GM18526 (cell line): ENCODE results near the gene NR4A1.

Experiments used
- POLR2A ChIP-seq: IDR thresholded peaks from 3 replicates; pipeline ENCODE4 v1.6.1; 2011; ENCODE audit not compliant: insufficient read length; ENCODE audit errors: extremely low read depth

Gene NR4A1

DNA sequence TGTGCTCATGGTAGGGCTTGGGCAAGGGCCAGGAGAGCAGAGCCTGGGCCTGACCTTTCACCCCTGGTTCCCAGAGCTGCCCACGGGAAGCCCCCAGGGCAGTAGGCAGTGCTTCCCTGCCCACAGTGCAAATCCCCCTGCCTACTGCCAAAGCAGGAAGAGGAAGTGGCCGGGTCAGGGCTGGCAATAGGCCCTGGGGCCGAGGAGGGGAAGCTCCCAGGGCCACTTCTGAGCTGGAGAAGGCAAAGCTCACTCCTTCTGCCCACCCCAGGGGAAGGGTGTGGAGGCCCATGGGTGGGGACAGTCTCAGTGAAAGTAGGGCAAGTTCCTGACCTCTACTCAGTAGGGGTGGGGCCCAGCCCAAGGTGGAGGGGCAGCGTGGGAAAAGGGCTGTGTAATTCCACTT, 5.4 kb upstream of the NR4A1 start:
- TF ChIP-seq POLR2A = no peak

DNA sequence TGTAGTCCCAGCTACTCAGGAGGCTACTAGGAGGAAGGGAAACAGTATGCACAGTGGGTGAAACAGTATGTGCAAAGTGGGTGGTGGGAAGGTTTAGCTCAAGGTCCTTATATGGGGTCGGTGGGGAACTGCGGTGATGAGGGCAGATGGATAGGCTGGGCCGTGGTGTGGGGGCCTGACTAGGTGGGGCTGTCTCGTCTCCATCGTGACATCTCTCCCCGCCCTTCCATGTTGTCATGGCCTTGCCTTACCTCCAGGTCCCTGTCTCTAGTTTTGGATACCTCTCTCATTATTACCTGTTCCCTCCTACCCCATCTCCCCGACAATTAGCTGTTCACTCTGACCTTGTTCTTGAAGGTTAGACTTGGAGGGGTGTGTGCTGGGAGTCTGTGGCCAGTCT, 4.4 kb upstream of the NR4A1 start:
- no peak for TF ChIP-seq POLR2A

DNA sequence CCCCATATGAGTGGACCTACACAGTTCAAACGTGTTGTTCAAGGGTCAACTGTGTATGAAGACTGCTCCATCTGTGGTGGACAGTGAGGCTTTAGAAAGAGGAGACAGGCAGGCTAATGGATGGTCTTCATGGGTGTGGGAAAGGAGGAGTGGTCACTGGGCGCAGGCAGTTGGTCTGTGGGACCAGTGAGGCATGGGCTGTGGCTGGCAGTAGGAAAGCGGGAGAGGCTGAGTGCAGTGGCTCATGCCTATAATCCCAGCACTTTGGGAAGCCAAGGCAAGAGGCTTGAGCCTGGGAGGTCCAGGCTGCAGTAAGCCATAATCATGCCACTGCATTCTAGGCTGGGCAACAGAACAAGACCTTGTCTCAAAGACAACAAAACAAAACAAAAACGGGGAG, 2.0 kb upstream of the NR4A1 start:
- TF ChIP-seq POLR2A = no peak

DNA sequence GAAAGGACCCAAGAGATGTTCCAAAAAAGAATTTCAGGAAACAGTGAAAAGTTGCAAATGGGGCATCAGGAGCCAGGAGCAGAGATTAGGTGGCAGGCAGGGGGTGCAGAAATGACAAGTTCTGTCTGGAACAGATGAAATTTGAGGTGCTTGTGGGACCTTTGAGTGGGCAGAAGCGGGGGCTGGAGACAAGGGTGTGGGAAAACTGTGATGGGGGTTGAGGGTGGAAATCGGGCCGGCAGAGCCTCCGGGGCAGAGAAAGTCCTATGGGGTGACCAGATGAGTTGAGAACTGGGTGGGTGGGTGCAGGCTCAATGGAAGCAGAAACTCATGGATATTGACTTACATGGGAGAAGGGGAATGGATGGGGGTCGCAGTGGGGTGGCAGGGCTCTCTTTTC, 1.6 kb upstream of the NR4A1 start:
- TF ChIP-seq POLR2A = no peak

DNA sequence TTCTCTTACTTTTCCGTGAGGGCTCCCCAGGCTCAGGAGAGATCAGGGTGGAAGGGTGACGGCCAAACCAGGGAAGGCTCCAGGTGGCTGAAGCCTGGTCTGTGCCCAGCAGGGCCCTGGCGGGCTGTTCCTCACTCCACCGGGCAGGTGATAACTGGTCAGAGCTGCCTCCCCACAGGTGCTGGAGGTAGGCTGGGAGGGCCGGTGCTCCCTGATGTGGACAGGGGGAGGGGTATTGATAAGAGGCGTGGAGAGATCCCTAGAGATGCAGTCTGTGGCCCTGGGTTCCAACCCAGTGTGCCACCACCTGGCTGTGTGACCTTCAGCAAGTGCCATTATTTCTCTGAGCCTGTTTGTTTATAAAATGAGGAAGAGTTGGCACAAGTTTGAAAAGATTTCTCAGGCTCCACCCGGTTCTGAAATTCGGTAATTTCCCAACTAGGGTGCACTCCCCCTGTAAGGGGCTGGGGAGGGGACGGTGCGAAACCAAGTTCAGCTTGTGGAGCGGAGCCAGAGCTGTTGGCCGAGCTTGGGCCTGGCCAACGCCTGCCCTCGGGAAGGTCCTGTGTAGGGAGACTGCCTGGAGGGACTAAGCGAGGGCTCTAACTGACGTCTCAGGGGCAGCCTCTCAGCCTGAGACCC, 1.0 kb upstream of the NR4A1 start:
- TF ChIP-seq POLR2A = peak; percentile 15

DNA sequence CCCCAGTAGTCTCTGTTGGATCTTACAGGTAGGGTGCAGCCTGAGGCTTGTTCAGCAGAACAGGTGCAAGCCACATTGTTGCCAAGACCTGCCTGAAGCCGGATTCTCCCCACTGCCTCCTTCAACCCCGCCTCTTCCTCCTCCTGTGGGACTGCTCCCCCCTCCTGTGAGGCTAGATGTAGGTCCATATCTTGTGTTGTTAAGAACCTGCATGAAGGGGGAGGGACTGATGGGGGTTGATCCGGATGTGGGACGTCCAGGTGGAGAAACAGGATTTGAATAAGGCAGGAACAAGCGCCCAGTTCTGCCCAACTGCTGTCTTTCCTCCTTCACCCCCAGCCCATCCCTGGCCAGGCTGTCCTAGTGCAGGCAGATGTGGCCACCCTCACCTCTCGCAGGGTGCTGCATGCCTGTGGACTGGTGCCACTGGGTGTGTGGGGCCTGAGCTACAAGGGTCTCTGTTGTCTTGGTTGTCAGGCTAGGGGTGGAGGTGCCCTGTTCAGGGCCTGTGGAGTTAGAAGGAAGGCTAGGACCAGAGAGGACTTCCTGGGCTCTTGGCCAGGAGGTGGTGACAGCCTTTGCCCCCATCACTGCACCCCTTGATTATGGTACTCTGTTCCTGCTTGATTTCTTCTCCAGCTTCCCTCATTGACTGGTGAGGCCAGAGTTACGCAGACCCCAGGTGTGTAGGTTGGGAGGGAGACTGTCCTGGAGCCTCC, 1.4 kb downstream of the NR4A1 start:
- no peak for TF ChIP-seq POLR2A

DNA sequence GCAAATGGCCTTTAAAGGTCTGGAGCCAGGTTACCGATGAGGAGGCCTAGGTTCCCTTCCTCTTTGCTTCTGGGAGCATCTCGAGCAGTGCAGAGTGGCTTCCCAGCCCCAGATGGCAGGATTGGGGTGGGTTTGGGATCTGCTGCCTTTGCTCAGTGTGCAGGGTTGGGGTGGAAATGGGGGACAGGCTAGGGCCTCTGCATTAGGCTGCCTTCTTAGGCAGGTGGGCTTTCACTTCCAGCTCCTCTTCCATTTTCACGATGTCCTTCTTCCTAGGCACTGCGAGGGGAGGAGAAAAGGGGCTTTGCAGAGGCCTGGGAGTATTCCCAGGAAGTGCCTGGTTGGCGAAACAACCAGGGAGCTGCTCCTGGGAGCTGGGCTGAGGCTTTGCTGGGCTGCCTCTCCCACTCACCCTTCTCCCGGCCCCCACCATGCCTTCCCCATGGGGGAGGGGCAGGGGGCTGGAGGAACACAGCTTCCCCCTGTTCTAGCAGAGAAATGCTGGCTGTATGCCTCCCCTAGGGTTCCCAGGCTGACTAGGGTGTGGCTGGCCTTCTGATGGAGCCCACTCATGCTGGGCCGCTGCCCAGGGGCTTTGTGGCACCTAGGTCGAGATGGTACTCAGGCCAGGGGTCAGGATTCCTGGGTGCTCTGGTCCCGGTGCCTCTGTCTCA, 2.4 kb downstream of the NR4A1 start:
- TF ChIP-seq POLR2A = no peak

DNA sequence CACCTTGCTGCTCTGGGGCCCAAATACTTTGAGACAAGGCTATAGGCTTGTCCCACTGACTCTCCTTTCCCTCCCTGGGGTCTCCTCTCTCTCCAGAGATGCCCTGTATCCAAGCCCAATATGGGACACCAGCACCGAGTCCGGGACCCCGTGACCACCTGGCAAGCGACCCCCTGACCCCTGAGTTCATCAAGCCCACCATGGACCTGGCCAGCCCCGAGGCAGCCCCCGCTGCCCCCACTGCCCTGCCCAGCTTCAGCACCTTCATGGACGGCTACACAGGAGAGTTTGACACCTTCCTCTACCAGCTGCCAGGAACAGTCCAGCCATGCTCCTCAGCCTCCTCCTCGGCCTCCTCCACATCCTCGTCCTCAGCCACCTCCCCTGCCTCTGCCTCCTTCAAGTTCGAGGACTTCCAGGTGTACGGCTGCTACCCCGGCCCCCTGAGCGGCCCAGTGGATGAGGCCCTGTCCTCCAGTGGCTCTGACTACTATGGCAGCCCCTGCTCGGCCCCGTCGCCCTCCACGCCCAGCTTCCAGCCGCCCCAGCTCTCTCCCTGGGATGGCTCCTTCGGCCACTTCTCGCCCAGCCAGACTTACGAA, 3.1 kb downstream of the NR4A1 start:
- TF ChIP-seq POLR2A = no peak

DNA sequence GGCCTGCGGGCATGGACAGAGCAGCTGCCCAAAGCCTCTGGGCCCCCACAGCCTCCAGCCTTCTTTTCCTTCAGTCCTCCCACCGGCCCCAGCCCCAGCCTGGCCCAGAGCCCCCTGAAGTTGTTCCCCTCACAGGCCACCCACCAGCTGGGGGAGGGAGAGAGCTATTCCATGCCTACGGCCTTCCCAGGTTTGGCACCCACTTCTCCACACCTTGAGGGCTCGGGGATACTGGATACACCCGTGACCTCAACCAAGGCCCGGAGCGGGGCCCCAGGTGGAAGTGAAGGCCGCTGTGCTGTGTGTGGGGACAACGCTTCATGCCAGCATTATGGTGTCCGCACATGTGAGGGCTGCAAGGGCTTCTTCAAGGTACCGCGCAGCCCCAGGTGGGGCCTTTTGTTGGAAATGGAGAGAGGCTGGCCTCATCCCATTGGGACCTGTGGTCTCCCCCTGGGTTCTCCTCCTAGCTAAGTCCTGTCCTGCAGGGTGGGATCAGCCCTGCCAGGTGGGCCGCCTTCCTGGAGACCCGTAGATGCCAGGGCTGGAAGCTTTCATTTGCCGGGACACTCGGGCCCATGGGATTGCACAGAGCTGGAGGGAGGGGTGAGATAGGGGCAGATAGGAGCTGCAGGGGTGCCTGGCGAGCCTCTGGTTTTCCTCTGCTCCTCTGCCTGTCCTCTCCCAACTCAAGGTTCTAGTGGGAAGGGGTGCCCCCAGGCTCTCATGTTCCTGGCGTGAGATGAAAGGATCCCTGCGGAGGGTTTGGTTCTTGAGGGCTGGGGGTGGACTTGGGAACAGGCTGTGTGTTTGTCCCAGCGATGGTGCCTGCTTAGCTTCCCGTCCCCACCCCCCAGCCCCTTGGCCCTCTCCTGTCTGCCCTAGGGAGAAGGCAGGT, 3.8 kb downstream of the NR4A1 start:
- no peak for TF ChIP-seq POLR2A

DNA sequence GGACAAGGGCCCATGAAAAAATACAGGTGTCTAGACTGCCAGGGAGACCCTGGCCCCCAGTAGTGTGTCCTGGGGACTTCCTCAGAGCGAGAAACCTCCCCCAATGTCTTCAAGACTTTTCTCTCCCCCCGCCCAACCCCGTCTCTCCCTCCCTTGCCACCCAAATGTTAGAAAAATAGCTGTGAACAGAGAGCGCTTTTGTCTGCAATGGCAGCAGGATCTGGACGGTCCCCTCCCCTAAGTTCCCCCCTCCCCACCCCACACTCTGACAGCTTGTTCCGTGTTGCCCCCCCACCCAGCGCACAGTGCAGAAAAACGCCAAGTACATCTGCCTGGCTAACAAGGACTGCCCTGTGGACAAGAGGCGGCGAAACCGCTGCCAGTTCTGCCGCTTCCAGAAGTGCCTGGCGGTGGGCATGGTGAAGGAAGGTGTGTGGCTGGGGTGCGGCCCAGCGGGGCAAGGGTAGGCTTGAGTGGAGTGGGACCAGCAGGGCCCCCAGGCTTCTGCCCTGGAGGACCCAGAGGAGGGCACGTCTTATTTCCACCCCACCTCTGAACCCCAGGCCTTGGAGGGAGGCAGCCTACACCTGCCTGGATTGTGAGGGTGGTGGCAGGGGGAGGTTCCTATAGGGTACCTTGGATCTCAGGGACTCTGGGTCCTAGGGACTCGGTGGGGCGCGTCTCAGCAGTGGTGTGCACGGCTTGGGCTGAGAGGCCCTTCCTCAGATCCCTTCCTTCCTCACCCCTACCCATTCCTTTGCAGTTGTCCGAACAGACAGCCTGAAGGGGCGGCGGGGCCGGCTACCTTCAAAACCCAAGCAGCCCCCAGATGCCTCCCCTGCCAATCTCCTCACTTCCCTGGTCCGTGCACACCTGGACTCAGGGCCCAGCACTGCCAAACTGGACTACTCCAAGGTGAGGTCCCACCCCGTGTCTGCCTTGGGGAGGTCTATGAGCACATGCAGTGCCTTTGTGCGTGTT, 4.8 kb downstream of the NR4A1 start:
- TF ChIP-seq POLR2A = no peak

DNA sequence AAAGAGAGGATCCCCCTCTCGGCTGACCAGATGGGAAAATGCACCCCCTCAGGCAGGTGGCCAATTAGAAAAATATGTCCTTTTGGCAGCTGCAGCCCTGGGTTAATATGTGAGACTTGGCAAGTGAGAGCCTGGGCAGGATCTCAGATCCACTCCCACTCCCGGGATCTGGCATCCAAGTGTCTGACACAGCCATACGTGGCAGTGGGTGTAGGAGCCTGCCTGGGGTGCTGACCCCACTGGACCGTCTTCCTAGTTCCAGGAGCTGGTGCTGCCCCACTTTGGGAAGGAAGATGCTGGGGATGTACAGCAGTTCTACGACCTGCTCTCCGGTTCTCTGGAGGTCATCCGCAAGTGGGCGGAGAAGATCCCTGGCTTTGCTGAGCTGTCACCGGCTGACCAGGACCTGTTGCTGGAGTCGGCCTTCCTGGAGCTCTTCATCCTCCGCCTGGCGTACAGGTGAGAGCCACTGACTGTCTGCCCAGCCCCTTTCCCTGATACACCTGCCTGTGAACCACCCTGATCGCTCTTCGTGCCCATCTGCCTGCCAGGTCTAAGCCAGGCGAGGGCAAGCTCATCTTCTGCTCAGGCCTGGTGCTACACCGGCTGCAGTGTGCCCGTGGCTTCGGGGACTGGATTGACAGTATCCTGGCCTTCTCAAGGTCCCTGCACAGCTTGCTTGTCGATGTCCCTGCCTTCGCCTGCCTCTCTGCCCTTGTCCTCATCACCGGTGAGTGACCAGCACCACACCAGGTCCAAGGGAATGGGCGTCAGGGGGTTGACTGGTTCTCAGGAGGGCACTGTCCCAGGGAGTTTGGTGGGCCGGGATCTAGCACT, 5.8 kb downstream of the NR4A1 start:
- no peak for TF ChIP-seq POLR2A

DNA sequence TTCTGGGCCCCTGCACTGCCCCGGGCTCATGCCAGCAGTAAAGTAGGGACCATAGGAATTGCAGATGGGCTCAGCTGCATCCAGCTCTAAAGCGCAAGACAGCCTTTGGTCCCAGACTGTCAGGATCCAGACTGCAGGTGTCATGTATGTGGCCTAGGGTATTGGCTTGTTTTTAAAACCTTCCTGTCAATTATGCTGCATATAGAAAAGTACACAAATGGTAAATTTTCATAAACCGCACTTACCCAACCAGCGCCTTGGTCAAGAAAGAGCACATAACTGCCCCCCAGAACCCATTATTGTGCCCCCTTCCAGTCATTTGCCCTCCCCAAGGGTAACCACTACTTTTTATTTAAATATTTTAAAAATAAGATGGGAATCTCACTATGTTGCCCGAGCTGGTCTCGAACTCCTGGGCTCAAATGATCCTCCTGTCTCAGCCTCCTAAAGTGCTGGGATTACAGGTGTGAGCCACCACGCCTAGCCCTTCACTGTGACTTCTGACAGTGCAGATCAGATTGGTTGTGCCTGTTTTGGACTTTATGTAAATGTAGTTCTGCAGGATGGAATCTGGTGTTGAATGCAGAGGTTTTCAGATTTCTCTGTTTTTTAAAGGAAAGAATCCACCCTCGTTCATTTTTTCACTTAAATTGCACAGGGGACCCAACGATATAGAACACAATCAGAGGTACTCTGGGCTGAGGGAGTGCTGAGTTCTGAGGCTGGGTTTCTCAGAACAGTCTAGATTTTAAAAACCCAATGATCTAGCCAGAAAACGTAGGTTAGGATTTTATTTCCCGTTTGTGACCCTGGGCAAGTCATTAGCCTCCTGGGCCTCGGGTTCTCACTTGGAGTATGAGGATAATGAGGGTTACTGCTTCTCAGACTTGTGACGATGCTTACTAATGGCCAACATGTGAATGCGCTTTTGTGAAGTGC, 6.7 kb downstream of the NR4A1 start:
- TF ChIP-seq POLR2A = no peak
